PC-3 (cell line): ENCODE measurements around the gene SSR2. TPM values are rescaled to one million over a fixed set of nuclear protein-coding genes. Genes with fewer than 3 reads are reported as not detected.

Experiments used
- ATAC-seq: fragments of 200-7000 bp; cut with Tn5 transposase; 2 replicates; pipeline ENCODE4 v1.9.1; 2020; ENCODE audit warnings: mild to moderate bottlenecking, moderate library complexity
- BruUV-seq: library from RNA; stranded (reverse); fragments of 400-500 nt; replicated peaks from 2 replicates; lab custom pipeline; 2021; lab: Mats Ljungman, UMichigan
- CTCF ChIA-PET: fragments of 300-600 bp; sonication (Branson Sonifier 250); formaldehyde crosslinking; loops from one replicate; lab custom pipeline; 2022; ENCODE audit warnings: antibody characterized with exemption; lab: Charles Lee
- POLR2A ChIA-PET: fragments of 300-600 bp; sonication (Branson Sonifier 250); formaldehyde crosslinking; loops from one replicate; lab custom pipeline; 2022; ENCODE audit warnings: antibody characterized with exemption; ENCODE audit not compliant: unreplicated experiment; lab: Charles Lee
- DNase-seq: peaks from one replicate; pipeline ENCODE4 v3.0.0-alpha.2; 2015
- H2AFZ ChIP-seq: fragments of 300-600 bp; sonication (generic); 2 replicates; pipeline ENCODE4 v1.6.0; 2016; ENCODE audit warnings: antibody characterized with exemption, low read length
- H3F3A ChIP-seq: fragments of 300-600 bp; sonication (generic); one replicate; pipeline ENCODE4 v1.6.0; 2017; ENCODE audit warnings: antibody characterized with exemption, low read length, control low read depth, mild to moderate bottlenecking; ENCODE audit not compliant: unreplicated experiment
- H3K27ac ChIP-seq: fragments of 300-600 bp; sonication (generic); 2 replicates; pipeline ENCODE4 v1.5.1; 2016; ENCODE audit warnings: mild to moderate bottlenecking, low read length
- H3K27me3 ChIP-seq: fragments of 300-600 bp; sonication (generic); 2 replicates; pipeline ENCODE4 v1.6.1; 2016; ENCODE audit warnings: low read length, mixed read lengths
- H3K36me3 ChIP-seq: fragments of 300-600 bp; sonication (generic); 2 replicates; pipeline ENCODE4 v1.6.1; 2016; ENCODE audit warnings: low read depth, mixed run types, low read length, mixed read lengths
- H3K4me1 ChIP-seq: fragments of 300-600 bp; sonication (generic); 2 replicates; pipeline ENCODE4 v1.5.1; 2016; ENCODE audit warnings: low read length; ENCODE audit not compliant: insufficient read depth
- H3K4me2 ChIP-seq: fragments of 300-600 bp; sonication (generic); 2 replicates; pipeline ENCODE4 v1.6.0; 2016; ENCODE audit warnings: low read length
- H3K4me3 ChIP-seq: fragments of 300-600 bp; sonication (generic); 2 replicates; pipeline ENCODE4 v1.5.1; 2016; ENCODE audit warnings: mild to moderate bottlenecking, low read length, mixed read lengths
- H3K79me2 ChIP-seq: fragments of 300-600 bp; sonication (generic); 2 replicates; pipeline ENCODE4 v1.6.1; 2017; ENCODE audit warnings: low read length, mixed read lengths
- H3K9ac ChIP-seq: fragments of 300-600 bp; sonication (generic); 2 replicates; pipeline ENCODE4 v1.6.0; 2016; ENCODE audit warnings: mild to moderate bottlenecking, low read length
- H3K9me2 ChIP-seq: fragments of 300-600 bp; sonication (generic); replicated peaks from 2 replicates; pipeline ENCODE4 v1.6.1; 2016; ENCODE audit warnings: mixed run types, low read length, mixed read lengths
- H3K9me3 ChIP-seq: fragments of 300-600 bp; sonication (generic); 2 replicates; pipeline ENCODE4 v1.6.1; 2016; ENCODE audit warnings: low read length, mixed read lengths
- H4K20me1 ChIP-seq: fragments of 300-600 bp; sonication (generic); 2 replicates; pipeline ENCODE4 v1.6.1; 2016; ENCODE audit warnings: low read length, mixed read lengths
- CTCF ChIP-seq: fragments of 300-600 bp; sonication (generic); conservative IDR thresholded peaks from 2 replicates; pipeline ENCODE4 v1.5.1; 2017; ENCODE audit warnings: antibody characterized with exemption, low read depth, mild to moderate bottlenecking, low read length
- EZH2 ChIP-seq: fragments of 300-600 bp; sonication (generic); IDR thresholded peaks from one replicate; pipeline ENCODE4 v1.6.1; 2017; ENCODE audit warnings: antibody characterized with exemption, mild to moderate bottlenecking, low read length; ENCODE audit not compliant: unreplicated experiment
- EZH2phosphoT487 ChIP-seq: fragments of 300-600 bp; sonication (generic); IDR thresholded peaks from 2 replicates; pipeline ENCODE4 v1.6.1; 2018; ENCODE audit warnings: mild to moderate bottlenecking, antibody characterized with exemption, low read length, borderline replicate concordance
- intact Hi-C: fragments of 100-400 bp; cut with micrococcal nuclease; formaldehyde crosslinking; loops from 2 replicates; pipeline ENCODE4 v1.9.0; 2023
- total RNA-seq: library from RNA; depleted of rRNA; stranded (reverse); fragments of >200 nt; gene quantifications from 2 replicates; pipeline ENCODE4 v1.2.3, GENCODE V29; 2014

SSR2 gene
- total RNA-seq, 1 experiment from 2014 or later = 293 TPM

- Histone ChIP-seq H2AFZ (no peak overlapping the region), H3K4me1 (no peaks in the 10 kb centered on the region), H3K36me3 (no peaks in the 10 kb centered on the region; the same call in 1 of the 2 replicates), H3K27ac (no peak overlapping the region), H3K9ac (no peak overlapping the region), H3K4me3 (no peak overlapping the region), H4K20me1 (no peaks in the 10 kb centered on the region), H3K9me3 (no peaks in the 10 kb centered on the region), H3F3A (no peaks in the 10 kb centered on the region), H3K79me2 (no peaks in the 10 kb centered on the region), H3K4me2 (no peak overlapping the region), H3K9me2 (no peaks in the 10 kb centered on the region), H3K27me3 (no peaks in the 10 kb centered on the region)
- CTCF ChIA-PET = no interaction called here
- no TSS peak for BruUV-seq
- TF ChIP-seq CTCF (no peak), EZH2 (no peak), EZH2phosphoT487 (no peak)
- DNase-seq = no peak
- intact Hi-C loops = no loop called here
- POLR2A ChIA-PET = no interaction called here
- no peak for ATAC-seq
Observed at GRCh38 chr1:156026588-156026987, 5.8 kb upstream of the SSR2 start.

GRCh38 chr1:156025876-156026275, 5.1 kb upstream of the SSR2 start:
- no peak; the same call in 1 of the 2 replicates for TF ChIP-seq CTCF
- TF ChIP-seq EZH2phosphoT487 = no peak
- no peak for TF ChIP-seq EZH2
- ChIA-PET POLR2A (no interaction called here), CTCF (no interaction called here)
- no peak overlapping the region for H3K27ac ChIP-seq
- H2AFZ ChIP-seq = no peak overlapping the region
- H3K9me3 ChIP-seq = no peaks in the 10 kb centered on the region
- intact Hi-C loops = no loop called here
- H3K79me2 ChIP-seq = no peaks in the 10 kb centered on the region
- peak; percentile 39; the same call in 1 of the 2 replicates for ATAC-seq
- no peak overlapping the region for H3K4me2 ChIP-seq
- H3K36me3 ChIP-seq = no peaks in the 10 kb centered on the region; the same call in 1 of the 2 replicates
- H3K4me3 ChIP-seq = no peak overlapping the region
- no peak overlapping the region for H3K9ac ChIP-seq
- no peaks in the 10 kb centered on the region for H3F3A ChIP-seq
- BruUV-seq = no TSS peak
- no peaks in the 10 kb centered on the region for H3K9me2 ChIP-seq
- H3K4me1 ChIP-seq = no peaks in the 10 kb centered on the region
- no peak for DNase-seq
- H3K27me3 ChIP-seq = no peaks in the 10 kb centered on the region
- no peaks in the 10 kb centered on the region for H4K20me1 ChIP-seq

- no TSS peak for BruUV-seq
- no peak overlapping the region for H3K4me3 ChIP-seq
- ChIA-PET CTCF (no interaction called here), POLR2A (no interaction called here)
- H4K20me1 ChIP-seq = no peaks in the 10 kb centered on the region
- H3F3A ChIP-seq = no peaks in the 10 kb centered on the region
- peaks cover 7% of the 10 kb centered on the region for H3K79me2 ChIP-seq
- no peaks in the 10 kb centered on the region for H3K9me2 ChIP-seq
- no peak overlapping the region for H3K9ac ChIP-seq
- no peak overlapping the region for H3K27ac ChIP-seq
- no peak overlapping the region for H2AFZ ChIP-seq
- no peak overlapping the region for H3K4me2 ChIP-seq
- DNase-seq (no peak), ATAC-seq (no peak)
- intact Hi-C loops = no loop called here
- no peaks in the 10 kb centered on the region for H3K27me3 ChIP-seq
- no peaks in the 10 kb centered on the region for H3K9me3 ChIP-seq
- no peaks in the 10 kb centered on the region; the same call in 1 of the 2 replicates for H3K36me3 ChIP-seq
- no peak for TF ChIP-seq EZH2phosphoT487
- TF ChIP-seq CTCF = no peak
- no peak for TF ChIP-seq EZH2
- peaks cover 2% of the 10 kb centered on the region; the same call in 1 of the 2 replicates for H3K4me1 ChIP-seq
Observed at GRCh38 chr1:156024801-156025200, 4.0 kb upstream of the SSR2 start.
